HG03521 (cell line): Measurements from ENCODE around the gene CTBP2.
"Not testable (repeated sequence)": the region's sequence is repeated elsewhere in the genome, so short reads cannot be mapped to it uniquely, and the experiment has no call there.

Experiments
- ATAC-seq: cut with Tn5 transposase; IDR thresholded peaks from one replicate; pipeline ENCODE4 v1.9.1; 2021; ENCODE audit warnings: mild to moderate bottlenecking, moderate library complexity; ENCODE audit not compliant: unreplicated experiment

Gene CTBP2

GRCh38 chr10:125089469-125089868 lies 70.9 kb downstream of the CTBP2 start:
- ATAC-seq: no peak

- no peak for ATAC-seq
Measured at GRCh38 chr10:125087897-125088215, 72.5 kb downstream of the CTBP2 start.

- no peak for ATAC-seq
Measured at GRCh38 chr10:125087191-125087896, 73.0 kb downstream of the CTBP2 start.

- ATAC-seq: no peak
Measured at GRCh38 chr10:125086691-125087090, 73.7 kb downstream of the CTBP2 start.

GRCh38 chr10:125085258-125086054 lies 74.9 kb downstream of the CTBP2 start:
- no peak for ATAC-seq

GRCh38 chr10:125084614-125085257 lies 75.6 kb downstream of the CTBP2 start:
- ATAC-seq: no peak

- ATAC-seq: no peak
Measured at GRCh38 chr10:125084191-125084613, 76.2 kb downstream of the CTBP2 start.

GRCh38 chr10:125083576-125083920 lies 76.8 kb downstream of the CTBP2 start:
- ATAC-seq: no peak

- ATAC-seq: no peak
Measured at GRCh38 chr10:125082881-125083575, 77.3 kb downstream of the CTBP2 start.

GRCh38 chr10:125082471-125082870 lies 77.9 kb downstream of the CTBP2 start:
- ATAC-seq: not testable (repeated sequence)

GRCh38 chr10:125081931-125082330 lies 78.4 kb downstream of the CTBP2 start:
- no peak for ATAC-seq

- no peak for ATAC-seq
Measured at GRCh38 chr10:125080984-125081383, 79.4 kb downstream of the CTBP2 start.

- no peak for ATAC-seq
Measured at GRCh38 chr10:125080296-125080695, 80.1 kb downstream of the CTBP2 start.

GRCh38 chr10:125079091-125079600 lies 81.2 kb downstream of the CTBP2 start:
- no peak for ATAC-seq

- no peak for ATAC-seq
Measured at GRCh38 chr10:125076891-125077541, 83.3 kb downstream of the CTBP2 start.

- no peak for ATAC-seq
Measured at GRCh38 chr10:125076121-125076825, 84.1 kb downstream of the CTBP2 start.

GRCh38 chr10:125073996-125074395 lies 86.4 kb downstream of the CTBP2 start:
- no peak for ATAC-seq

GRCh38 chr10:125072794-125073193 lies 87.6 kb downstream of the CTBP2 start:
- ATAC-seq: no peak

GRCh38 chr10:125071008-125071407 lies 89.4 kb downstream of the CTBP2 start:
- no peak for ATAC-seq

- no peak for ATAC-seq
Measured at GRCh38 chr10:125068406-125068805, 92.0 kb downstream of the CTBP2 start.
